HEK293 (cell line): Measurements from ENCODE around the gene NMNAT2.

Experiments used
- HOXD13 ChIP-seq: sonication (generic); formaldehyde crosslinking; IDR thresholded peaks from 2 replicates; pipeline ENCODE4 v1.8.0; 2022; ENCODE audit warnings: missing genetic modification reagents, borderline replicate concordance
- PATZ1 ChIP-seq: fragments of 450-650 bp; formaldehyde crosslinking; IDR thresholded peaks from 2 replicates; pipeline ENCODE4 v1.5.1; 2016; ENCODE audit warnings: missing biosample characterization, missing genetic modification characterization
- PRDM10 ChIP-seq: fragments of 450-650 bp; formaldehyde crosslinking; IDR thresholded peaks from 2 replicates; pipeline ENCODE4 v1.5.1; 2016; ENCODE audit warnings: missing biosample characterization, missing genetic modification characterization
- PRDM4 ChIP-seq: fragments of 450-650 bp; formaldehyde crosslinking; IDR thresholded peaks from 2 replicates; pipeline ENCODE4 v1.5.1; 2017; ENCODE audit warnings: missing biosample characterization, missing genetic modification characterization
- SCRT1 ChIP-seq: fragments of 450-650 bp; formaldehyde crosslinking; IDR thresholded peaks from 2 replicates; pipeline ENCODE4 v1.5.1; 2016; ENCODE audit warnings: missing biosample characterization, missing genetic modification characterization, borderline replicate concordance
- ZBTB17 ChIP-seq: fragments of 450-650 bp; formaldehyde crosslinking; IDR thresholded peaks from 2 replicates; pipeline ENCODE4 v1.5.1; 2016; ENCODE audit warnings: missing biosample characterization, missing genetic modification characterization
- ZBTB49 ChIP-seq: fragments of 450-650 bp; formaldehyde crosslinking; IDR thresholded peaks from 2 replicates; pipeline ENCODE4 v1.5.1; 2016; ENCODE audit warnings: missing biosample characterization, missing genetic modification characterization, low read depth
- ZFHX2 ChIP-seq: fragments of 450-650 bp; formaldehyde crosslinking; conservative IDR thresholded peaks from 2 replicates; pipeline ENCODE4 v1.5.1; 2016; ENCODE audit warnings: missing biosample characterization, missing genetic modification characterization
- ZNF138 ChIP-seq: fragments of 450-650 bp; formaldehyde crosslinking; IDR thresholded peaks from 2 replicates; pipeline ENCODE4 v1.5.1; 2016; ENCODE audit warnings: missing biosample characterization, missing genetic modification characterization, borderline replicate concordance
- ZNF18 ChIP-seq: fragments of 450-650 bp; formaldehyde crosslinking; IDR thresholded peaks from 2 replicates; pipeline ENCODE4 v1.5.1; 2016; ENCODE audit warnings: missing biosample characterization, missing genetic modification characterization
- ZNF335 ChIP-seq: fragments of 450-650 bp; formaldehyde crosslinking; conservative IDR thresholded peaks from 2 replicates; pipeline ENCODE4 v1.5.1; 2016; ENCODE audit warnings: missing biosample characterization, missing genetic modification characterization
- ZNF350 ChIP-seq: fragments of 450-650 bp; formaldehyde crosslinking; IDR thresholded peaks from 2 replicates; pipeline ENCODE4 v1.5.0; 2017; ENCODE audit warnings: missing biosample characterization, mild to moderate bottlenecking, missing genetic modification characterization
- ZNF426 ChIP-seq: fragments of 450-650 bp; formaldehyde crosslinking; IDR thresholded peaks from 2 replicates; pipeline ENCODE4 v1.5.1; 2017; ENCODE audit warnings: missing biosample characterization, missing genetic modification characterization, mild to moderate bottlenecking, inconsistent platforms, moderate library complexity
- ZNF48 ChIP-seq: fragments of 450-650 bp; formaldehyde crosslinking; IDR thresholded peaks from 2 replicates; pipeline ENCODE4 v1.5.1; 2016; ENCODE audit warnings: missing biosample characterization, missing genetic modification characterization
- ZNF518A ChIP-seq: fragments of 450-650 bp; formaldehyde crosslinking; conservative IDR thresholded peaks from 2 replicates; pipeline ENCODE4 v1.5.1; 2016; ENCODE audit warnings: low read depth, missing biosample characterization, missing genetic modification characterization
- ZNF548 ChIP-seq: fragments of 450-650 bp; formaldehyde crosslinking; IDR thresholded peaks from 2 replicates; pipeline ENCODE4 v1.5.1; 2016; ENCODE audit warnings: missing biosample characterization, missing genetic modification characterization
- ZNF629 ChIP-seq: fragments of 450-650 bp; formaldehyde crosslinking; IDR thresholded peaks from 2 replicates; pipeline ENCODE4 v1.5.1; 2017; ENCODE audit warnings: missing biosample characterization, missing genetic modification characterization
- ZSCAN5A ChIP-seq: fragments of 450-650 bp; formaldehyde crosslinking; IDR thresholded peaks from 2 replicates; pipeline ENCODE4 v1.5.1; 2016; ENCODE audit warnings: missing biosample characterization, missing genetic modification characterization

The NMNAT2 gene

GRCh38 chr1:183417772-183418491 lies at the start of gene NMNAT2 (continued):
- no peak for TF ChIP-seq ZBTB49
- TF ChIP-seq PRDM4 = no peak
- TF ChIP-seq ZNF18 (tag by site-specific recombination) = no peak
- peak; percentile 65 for TF ChIP-seq ZNF629 (tag by site-specific recombination)
- TF ChIP-seq ZBTB17 (tag by site-specific recombination) = peak; percentile 92; the same call in 1 of the 2 replicates
- no peak for TF ChIP-seq ZNF138 (tag by site-specific recombination)
- TF ChIP-seq HOXD13 (CRISPR knock-in tag) = no peak
- no peak for TF ChIP-seq ZNF350 (tag by site-specific recombination)
- no peak for TF ChIP-seq ZNF426
- peak; percentile 50; the same call in 1 of the 2 replicates for TF ChIP-seq PRDM10 (tag by site-specific recombination)
- TF ChIP-seq SCRT1 = no peak
- peak; percentile 39 for TF ChIP-seq PATZ1 (tag by site-specific recombination)
- no peak for TF ChIP-seq ZNF518A (tag by site-specific recombination)
- TF ChIP-seq ZNF335 (tag by site-specific recombination) = peak; percentile 80
- peak; percentile 71 for TF ChIP-seq ZFHX2 (tag by site-specific recombination)
- TF ChIP-seq ZNF48 (tag by site-specific recombination) = no peak
- TF ChIP-seq ZSCAN5A (tag by site-specific recombination) = no peak
- no peak for TF ChIP-seq ZNF548 (tag by site-specific recombination)
